NCI-H128 (cell line): ENCODE results near the gene VWC2L.

Experiments used
- DNase-seq: peaks from one replicate; lab custom pipeline; 2025; ENCODE audit not compliant: unreplicated experiment; lab: John Stamatoyannopoulos, UW

VWC2L gene

DNA sequence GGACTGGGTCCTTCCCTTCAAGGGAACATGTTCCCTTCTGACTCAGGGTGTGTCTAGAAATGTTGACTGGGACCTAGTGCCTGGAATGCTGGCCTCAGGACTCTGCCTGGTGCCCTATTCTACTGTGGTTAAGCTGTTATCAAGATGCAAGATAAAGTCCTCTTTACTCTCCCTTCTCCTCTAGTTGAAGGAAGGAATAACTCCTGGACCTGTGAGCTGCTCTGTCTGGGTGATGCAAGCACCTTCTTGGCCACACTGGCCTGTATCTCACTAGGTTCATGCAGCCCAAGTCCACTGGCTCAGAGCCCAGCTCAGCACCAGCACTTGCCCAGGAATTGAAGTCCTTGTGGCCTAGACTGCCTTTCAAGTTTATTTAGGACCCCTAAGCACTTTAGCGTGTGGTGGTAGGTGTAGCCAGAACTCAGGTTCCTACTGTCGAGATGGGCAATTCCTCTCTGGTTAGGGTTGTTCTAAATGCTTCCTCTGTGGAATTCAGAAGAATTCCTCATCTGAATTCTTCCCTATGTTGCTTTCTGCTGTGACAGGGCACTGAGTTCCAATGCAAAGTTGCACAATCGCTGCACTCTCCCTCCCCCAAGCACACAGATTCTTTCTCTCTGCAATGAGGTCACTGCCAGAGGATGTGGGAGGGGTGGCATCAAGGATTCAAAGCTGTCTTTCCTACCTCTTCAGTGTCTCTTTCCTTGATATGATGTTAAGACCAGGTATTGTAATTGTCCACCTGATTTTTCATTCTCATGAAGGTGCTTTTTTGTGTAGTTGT is 54.7 kb downstream of the VWC2L start:
- no peak for DNase-seq

DNA sequence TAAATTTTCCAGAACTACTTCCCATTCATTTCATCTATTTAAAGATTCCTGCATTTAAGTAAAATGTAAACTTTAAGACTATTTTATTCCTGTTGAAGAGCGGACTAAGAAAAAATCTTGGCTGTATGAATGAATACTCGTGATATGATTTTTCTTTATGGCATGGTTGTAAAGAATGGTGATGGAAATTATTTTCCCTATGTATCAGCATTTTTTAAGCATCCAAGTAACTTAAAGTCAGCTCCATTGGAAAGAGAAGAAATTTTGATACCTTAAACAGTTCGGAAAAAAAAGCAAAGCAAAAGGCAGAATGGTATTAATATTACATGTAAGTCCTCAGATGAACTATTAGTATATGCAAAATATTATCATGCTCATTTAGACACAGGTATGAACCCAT is 58.9 kb downstream of the VWC2L start:
- no peak for DNase-seq

DNA sequence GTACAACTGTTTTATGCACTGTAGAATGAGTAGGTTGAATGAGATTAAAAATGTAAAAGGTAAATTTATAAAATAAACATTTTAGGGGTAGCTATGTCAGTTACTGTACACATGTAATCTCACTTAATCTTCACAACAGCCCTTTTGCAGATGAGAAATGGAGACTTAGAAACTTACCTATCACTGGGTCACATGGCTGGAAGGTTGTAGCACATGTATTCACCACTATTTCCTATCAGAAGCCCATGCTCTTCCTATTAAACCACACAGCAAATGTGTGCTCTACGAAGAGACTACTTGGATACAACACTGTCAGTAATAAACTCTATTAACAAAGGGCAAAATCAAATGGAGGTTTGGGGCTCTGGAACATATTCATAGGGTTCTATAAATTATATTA is 60.5 kb downstream of the VWC2L start:
- no peak for DNase-seq

DNA sequence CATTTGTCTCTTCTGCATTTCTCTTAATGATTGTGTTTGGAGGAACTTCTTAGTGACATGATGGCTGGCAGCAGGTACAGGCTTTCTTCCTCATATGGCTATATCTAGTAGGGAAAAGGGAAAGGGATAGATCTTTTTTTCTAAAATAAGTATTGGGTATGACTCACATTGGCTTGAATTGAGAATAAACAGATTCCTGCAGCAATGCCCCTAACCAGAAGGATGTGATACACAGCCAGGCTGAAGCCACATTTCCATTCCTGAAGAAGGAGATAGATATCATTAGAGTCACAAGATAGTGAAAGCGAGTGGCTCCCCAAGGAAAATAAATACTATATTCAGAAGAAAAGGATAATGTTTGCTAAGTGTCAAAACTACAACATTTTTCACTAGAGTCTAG is 61.1 kb downstream of the VWC2L start:
- DNase-seq: no peak

DNA sequence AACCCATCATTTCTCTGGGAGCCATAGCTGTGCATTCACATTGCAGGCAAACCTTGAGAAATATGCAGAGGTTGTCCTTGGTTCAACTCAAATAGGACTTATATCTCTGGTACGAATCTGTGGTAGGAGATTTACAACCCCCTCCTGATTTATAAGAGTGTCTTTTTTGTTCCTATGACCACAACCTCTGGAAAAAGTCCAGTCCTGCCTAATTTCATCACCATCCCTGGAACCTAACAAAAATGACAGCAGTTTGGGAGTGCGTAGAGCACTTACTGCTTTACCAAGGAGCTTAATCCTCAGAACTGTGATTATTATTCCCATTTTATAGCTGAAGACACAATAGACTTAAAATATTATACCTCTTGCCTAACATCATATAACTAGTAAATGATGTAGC is 66.5 kb downstream of the VWC2L start:
- no peak for DNase-seq

DNA sequence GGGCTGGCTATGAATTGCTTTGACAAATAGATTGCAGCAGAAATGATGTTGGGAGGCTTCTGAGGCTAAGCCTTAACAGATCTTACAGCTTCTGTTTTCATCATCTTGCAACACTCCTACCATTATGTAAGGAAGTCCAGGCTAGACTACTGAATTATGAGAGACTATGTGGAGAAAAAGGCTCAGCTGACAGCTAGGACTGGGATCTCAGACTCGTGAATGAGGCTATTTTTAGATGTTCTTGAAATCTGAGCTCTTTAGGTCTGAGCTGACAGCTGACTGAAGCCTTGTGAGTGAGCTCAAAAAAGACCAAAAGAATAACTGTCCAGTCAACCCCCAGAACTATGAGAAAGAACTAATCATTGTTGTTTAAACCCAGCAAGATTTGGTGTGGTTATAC is 70.3 kb downstream of the VWC2L start:
- no peak for DNase-seq

DNA sequence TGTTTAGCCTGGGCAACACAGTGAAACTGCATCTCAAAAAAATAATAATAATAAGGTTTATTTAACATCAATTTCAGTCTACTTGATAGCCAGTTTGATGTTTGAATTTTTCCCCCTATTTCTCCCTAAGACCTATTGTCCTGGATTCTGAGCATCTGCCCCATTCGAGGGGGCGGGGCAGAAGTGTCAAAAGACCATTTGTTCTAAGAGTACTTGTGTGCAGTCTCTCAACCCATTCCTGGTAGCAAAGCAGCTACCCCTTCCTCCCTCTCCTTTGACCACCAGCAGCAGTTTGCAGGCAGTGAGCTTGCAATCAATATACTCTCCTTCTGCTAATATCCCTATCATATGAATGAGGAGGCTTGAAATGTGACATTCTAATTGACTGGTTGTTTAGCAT is 71.9 kb downstream of the VWC2L start:
- DNase-seq: no peak

DNA sequence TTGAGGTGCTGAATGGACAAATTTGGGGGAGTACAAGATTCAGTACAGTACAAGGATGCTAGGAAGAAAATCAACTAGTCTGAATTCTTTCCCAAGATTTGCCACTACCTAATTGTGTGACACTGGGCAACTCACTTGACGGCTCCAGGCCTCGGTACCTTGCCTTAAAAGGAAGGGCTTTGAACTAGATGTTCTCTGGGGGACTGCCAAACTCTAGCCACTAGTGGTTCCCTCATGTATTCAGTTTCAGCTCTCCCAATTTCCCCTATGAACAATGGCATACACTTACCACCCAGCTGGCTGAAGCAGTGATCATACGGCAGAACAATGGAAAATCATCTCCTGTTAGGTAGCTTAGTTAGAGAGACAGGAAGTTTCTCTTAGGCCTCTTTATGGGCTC is 73.4 kb downstream of the VWC2L start:
- no peak for DNase-seq

DNA sequence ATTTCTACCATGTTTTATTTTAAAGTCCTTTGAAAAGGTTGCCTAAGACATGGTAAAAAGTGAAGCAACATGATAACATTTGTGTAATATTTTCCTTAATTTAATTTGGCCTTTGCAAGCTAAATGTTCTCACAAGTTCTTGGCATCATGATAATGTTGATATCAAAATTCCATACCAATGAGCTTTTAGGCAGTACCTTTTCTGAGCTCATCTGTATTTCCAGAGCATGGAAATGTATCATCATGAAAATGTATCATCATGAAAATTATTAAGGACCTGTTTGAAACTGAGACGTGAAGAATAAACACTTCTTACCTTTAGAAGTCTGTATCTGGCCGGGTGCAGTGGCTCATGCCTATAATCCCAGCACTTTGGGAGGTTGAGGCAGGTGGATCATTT is 73.8 kb downstream of the VWC2L start:
- DNase-seq: no peak

DNA sequence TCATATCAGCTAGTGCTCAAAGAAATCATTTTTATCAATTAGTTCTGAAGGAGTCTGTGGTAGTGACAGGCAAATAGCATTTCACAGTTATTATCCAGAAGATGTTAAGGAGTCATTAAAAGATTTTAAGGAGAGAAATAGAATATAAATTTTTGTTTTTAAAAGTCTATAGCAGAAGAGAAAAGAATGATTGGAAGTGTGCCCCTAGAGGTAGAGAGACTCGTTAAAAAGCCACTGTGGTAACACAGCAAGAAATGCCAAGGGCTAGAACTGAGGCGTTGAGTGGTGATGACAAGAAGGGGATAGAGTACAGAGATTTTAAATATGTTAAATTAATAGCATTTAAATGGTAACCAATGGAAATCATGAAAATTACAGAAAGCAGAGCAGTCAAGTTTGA is 78.3 kb downstream of the VWC2L start:
- DNase-seq: no peak

DNA sequence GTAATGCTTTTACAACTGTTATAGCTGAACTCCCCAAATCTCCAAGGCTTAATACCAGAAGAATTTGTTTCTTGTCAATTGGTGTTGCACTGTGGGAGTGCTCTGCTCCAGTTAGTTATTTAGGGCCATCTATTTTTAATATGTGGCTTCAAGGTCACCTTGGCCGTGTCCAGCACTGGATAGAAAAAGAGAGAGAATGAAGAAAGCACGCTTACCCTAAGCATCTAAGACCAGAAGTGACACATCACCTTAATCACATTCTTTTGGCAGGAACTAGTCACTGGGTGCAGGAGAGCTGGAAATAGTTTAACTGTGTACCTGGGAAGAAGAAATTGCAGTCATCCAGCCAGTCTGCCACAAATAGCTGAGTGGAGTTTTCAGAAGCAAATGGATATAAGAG is 78.8 kb downstream of the VWC2L start:
- DNase-seq: no peak

DNA sequence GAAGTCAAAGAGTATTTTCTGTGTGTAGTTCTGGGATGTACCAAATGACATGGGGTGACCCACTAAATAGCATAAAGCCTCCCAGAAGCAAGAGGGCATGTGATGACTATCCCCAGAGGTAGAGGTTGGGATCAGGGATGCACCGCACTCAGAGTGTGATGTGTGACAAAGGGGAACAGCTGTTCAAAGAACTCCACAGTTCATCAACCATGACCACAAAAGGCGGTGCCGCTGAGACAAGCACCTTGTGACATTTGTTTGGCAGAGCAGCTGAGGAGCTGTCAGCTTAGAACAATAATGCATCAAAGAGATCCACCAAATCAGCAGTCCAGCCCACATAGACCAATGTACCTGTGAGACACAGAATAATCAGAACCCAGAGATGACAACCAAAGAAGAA is 81.3 kb downstream of the VWC2L start:
- peak; percentile 48 for DNase-seq

DNA sequence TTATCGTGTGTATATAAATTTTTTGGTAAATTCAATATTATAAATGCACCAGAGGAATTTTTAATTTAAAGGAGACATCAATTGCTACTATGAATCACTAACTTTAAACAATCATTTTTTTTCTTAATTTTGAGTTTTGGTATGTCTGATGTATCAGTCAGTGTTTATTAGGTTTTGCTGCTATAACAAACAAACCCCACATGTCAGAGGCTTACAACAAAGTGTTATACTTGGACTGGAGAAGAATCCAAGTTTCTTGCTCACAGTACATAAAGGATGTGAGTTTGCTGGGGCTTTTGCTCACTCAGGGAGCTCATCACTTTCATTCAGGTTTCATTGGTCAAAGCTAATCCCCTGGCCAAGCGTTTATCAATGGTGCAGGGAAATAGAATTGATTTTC is 81.8 kb downstream of the VWC2L start:
- DNase-seq: no peak

DNA sequence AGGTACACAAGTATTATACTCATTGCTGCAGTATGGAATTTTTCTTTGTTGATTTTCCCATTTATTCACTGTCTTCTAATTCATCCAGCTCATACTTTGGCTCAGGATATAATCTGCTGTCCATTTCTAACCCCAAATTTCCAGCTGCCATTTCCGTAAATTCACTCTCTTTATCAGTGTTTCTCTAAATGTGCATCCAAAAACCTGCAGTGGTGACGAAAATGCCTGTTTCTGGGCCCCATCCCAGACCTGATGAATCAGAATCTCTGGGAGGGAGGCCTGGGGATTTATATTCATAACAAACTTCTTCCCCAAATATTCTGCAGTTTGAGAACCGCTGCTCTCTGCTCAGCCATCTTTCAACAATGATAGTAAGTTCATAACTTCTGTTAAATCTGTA is 86.6 kb downstream of the VWC2L start:
- DNase-seq: no peak

DNA sequence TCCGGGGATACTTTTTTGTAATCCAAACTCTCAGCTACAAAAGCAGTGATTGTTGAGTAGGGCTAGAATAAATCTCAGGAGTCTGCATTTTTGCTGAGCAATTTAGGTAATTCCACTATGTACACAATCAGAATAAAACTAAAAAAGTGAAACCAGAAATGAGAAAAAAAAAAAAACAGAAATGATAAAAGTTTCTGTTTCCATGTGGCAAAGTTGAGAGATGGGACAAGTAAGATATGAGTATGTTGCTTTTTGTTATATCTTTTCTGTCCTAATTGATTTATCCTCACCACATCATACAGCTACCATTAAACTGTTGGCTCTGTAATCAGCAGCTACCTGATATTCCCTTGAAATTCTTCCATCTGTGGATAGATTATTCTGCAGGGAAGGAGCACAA is 92.7 kb downstream of the VWC2L start:
- DNase-seq: no peak

DNA sequence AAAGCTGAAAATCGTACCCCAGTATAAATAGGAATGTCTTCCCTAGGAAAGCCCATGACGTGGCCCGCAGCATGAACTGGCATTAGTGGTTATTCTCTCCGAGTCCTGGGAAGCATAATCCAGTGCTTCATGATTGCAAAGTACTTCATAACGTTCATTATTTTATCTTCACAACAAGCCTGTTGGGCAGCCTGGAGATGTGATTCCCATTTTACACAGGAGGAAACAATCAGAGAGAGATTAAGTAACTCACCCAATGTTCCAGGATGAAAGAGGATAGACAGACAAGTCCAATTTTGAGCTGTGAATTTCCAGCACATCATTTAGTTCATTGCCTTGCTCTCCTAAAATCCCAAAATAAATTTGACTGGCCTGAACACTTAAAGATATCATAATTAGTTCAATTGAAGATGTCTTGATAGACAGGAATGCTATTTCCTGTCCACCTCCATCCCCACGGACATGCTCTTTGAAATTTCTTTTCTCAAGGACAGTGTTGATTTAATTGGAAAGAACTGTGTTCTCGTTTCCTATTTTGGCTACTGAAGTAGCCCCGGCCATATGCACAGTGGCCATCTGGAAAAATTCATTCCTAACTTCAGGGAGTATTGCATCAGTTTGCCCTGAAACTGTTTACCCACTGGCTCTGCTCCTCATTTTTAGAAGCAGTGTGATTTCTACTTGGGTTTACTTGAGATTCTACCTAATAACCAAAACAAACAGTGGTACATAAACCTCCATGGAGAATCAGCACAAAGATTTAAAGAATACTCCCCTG is 93.9 kb downstream of the VWC2L start:
- DNase-seq: no peak

DNA sequence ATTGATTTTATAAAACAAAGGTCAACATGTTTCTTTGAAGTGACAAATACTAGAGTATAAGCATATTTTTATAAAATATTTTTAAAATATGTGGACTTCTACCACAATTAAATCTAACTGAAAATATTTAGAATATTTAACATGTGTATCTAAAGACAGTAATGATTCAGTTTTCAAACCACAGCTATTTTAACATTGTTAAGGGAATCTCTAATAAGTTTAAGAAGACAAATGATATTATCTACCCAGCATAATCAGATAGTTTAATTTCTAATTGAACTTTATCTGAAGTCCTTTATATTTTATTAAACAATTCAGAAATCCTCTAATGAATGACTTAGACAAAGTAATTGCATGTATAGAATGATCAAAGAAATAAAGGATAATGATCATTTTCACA is 96.2 kb downstream of the VWC2L start:
- no peak for DNase-seq

DNA sequence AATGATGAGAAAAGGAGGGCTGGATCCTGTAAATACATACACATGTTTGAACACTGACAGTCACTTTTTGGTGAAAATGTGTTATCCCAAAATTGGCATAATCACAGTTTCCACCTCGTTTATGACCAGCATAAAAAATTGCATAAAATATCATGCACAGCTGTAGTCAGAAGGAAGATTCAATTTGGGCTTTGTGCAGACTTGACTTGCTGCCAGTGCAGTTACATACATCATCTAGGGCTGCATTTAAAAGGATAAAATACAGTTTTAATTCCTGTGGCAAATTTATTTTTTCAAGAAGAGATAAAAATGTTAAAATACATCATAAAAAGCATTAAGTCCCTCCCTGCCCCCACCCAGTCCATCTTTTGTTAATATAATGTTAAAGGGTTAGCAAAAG is 103.8 kb downstream of the VWC2L start:
- no peak for DNase-seq

DNA sequence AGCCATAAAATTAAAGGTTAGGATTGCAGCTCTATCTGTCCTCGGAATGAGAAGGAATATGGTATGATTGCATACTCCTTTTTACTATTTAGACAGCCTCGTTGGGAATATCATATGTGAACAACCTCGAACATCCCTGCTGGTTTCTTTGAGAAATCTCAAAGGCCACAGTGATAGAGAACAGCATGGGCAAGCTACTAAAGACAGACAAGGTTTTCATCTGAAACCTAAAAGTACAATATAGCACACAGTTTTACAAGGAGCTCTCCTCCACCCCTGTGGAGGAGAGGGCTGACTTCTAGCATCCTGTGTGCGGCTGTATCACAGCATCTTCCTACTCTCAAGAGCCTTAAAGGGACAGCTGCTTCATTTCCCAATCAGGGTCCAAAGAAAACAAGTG is 104.3 kb downstream of the VWC2L start:
- DNase-seq: no peak

DNA sequence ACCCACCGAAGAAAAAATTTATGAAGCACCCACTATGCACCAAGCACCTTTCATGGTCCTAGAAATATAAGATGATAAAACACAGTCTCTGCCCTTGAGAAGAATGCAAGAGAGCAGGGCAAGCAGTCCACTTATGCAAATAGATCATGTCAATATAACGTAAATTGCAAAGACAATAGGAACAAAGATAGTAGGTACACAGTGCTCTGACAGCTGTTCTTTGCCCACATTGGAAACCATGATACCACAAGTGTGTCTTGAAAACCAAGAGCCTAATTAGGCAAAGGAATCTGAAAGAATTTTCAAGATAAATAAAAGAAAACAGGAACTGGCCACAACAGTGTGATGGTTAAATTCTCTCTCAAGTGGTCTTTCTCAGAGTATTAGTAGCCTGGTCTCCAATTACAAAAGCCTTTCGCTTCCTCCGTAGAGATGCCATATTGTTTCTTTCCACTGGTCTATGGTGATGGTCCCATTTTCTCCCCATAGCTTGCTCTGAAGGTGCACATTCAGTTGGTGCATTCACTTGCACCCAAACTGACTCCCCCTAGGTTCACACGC is 108.5 kb downstream of the VWC2L start:
- no peak for DNase-seq

DNA sequence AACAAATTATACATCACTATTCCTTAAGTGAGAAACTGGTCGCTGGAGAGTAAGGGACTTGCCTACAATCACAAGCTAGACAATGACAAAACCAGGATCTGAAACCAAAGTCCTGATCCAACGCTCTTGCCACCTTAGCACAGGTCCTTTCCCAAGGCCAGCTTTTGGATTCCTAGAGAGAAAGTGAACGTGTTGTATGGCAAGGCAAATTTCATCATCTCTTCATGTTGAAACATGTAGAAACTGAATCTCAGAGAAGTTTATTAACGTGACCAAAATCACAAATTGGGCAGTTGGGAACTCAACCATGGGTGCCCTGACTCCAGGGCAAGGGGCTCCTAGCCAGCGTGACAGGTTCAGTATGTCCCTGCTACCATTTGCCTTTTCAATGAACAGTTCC is 118.2 kb downstream of the VWC2L start:
- DNase-seq: no peak

DNA sequence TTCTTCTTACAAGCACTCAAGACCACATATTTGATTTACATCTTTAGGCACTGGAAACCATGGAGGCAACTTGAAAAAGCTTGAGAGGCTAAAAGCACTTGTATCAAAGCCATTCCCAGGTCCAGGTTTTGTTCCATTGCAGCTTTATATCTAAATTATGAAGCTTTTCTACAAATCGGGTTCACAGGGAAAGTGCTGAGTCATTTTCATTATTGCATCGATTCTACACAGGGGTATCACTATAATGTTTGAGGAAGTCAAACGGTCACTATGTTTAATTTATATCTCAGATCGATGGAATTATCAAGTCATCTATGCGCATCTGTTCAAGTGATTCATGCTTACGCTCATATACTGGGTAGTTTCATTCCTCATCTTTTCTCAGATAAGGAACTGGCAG is 118.7 kb downstream of the VWC2L start:
- DNase-seq: no peak
